ENCODE measurements around the gene P2RX4. TPM values are rescaled to one million over a fixed set of nuclear protein-coding genes. Genes with fewer than 3 reads are reported as not detected.

The P2RX4 gene
- total RNA-seq, 1 donor from 2014 or later: 26.5 TPM

- Histone ChIP-seq H3K27ac (no peak overlapping the region), H3K36me3 (peaks cover 0 to 5% of the 10 kb centered on the region in 2 donors), H3K4me1 (no peaks in the 10 kb centered on the region), H3K27me3 (no peaks in the 10 kb centered on the region), H3K4me3 (no peak overlapping the region), H3K9me3 (no peaks in the 10 kb centered on the region)
- TF ChIP-seq CTCF (IDR thresholded peaks at IDR 0.05) (no peak), POLR2A (IDR thresholded peaks at IDR 0.05) (no peak), POLR2AphosphoS5 (IDR thresholded peaks at IDR 0.05; ENCODE audit: insufficient read depth in 1 of 2, low read depth in 1 of 2) (no peak)
- intact Hi-C loops (cut with DNase I): no loop called here
- no peak for DNase-seq (ENCODE audit: extremely low spot score in 2 of 2)
Measured at GRCh38 chr12:121184425-121184824, 25.5 kb upstream of the P2RX4 start.

- Histone ChIP-seq H3K4me3 (no peak overlapping the region), H3K36me3 (peaks cover 0 to 5% of the 10 kb centered on the region in 2 donors), H3K27ac (no peak overlapping the region), H3K9me3 (no peaks in the 10 kb centered on the region), H3K27me3 (no peaks in the 10 kb centered on the region), H3K4me1 (no peaks in the 10 kb centered on the region)
- intact Hi-C loops (cut with DNase I): no loop called here
- no peak for TF ChIP-seq CTCF (IDR thresholded peaks at IDR 0.05)
- no peak for TF ChIP-seq POLR2A (IDR thresholded peaks at IDR 0.05)
- TF ChIP-seq POLR2AphosphoS5 (IDR thresholded peaks at IDR 0.05; ENCODE audit: insufficient read depth in 1 of 2, low read depth in 1 of 2): no peak
- no peak for DNase-seq (ENCODE audit: extremely low spot score in 2 of 2)
Measured at GRCh38 chr12:121184984-121185889, 24.7 kb upstream of the P2RX4 start.

- Histone ChIP-seq H3K4me3 (no peak overlapping the region), H3K9me3 (no peaks in the 10 kb centered on the region), H3K4me1 (peaks cover 6% of the 10 kb centered on the region), H3K36me3 (peaks cover 0 to 5% of the 10 kb centered on the region in 2 donors), H3K27me3 (no peaks in the 10 kb centered on the region), H3K27ac (no peak overlapping the region)
- intact Hi-C loops (cut with DNase I): no loop called here
- no peak for TF ChIP-seq POLR2A (IDR thresholded peaks at IDR 0.05)
- TF ChIP-seq CTCF (IDR thresholded peaks at IDR 0.05): no peak
- no peak for TF ChIP-seq POLR2AphosphoS5 (IDR thresholded peaks at IDR 0.05; ENCODE audit: insufficient read depth in 1 of 2, low read depth in 1 of 2)
- DNase-seq (ENCODE audit: extremely low spot score in 2 of 2): no peak
Measured at GRCh38 chr12:121186826-121187225, 23.1 kb upstream of the P2RX4 start.

GRCh38 chr12:121187501-121187900 lies 22.4 kb upstream of the P2RX4 start:
- intact Hi-C loops (cut with DNase I): no loop called here
- Histone ChIP-seq H3K27me3 (no peaks in the 10 kb centered on the region), H3K4me3 (no peak overlapping the region), H3K4me1 (peaks cover 6% of the 10 kb centered on the region), H3K9me3 (no peaks in the 10 kb centered on the region), H3K36me3 (peaks cover 0 to 5% of the 10 kb centered on the region in 2 donors), H3K27ac (no peak overlapping the region)
- TF ChIP-seq CTCF (IDR thresholded peaks at IDR 0.05) (no peak), POLR2AphosphoS5 (IDR thresholded peaks at IDR 0.05; ENCODE audit: insufficient read depth in 1 of 2, low read depth in 1 of 2) (no peak), POLR2A (IDR thresholded peaks at IDR 0.05) (no peak)
- no peak for DNase-seq (ENCODE audit: extremely low spot score in 2 of 2)

GRCh38 chr12:121188227-121188626 lies 21.7 kb upstream of the P2RX4 start:
- no peaks in the 10 kb centered on the region for H3K27me3 ChIP-seq
- H3K27ac ChIP-seq: no peak overlapping the region
- TF ChIP-seq POLR2AphosphoS5 (IDR thresholded peaks at IDR 0.05; ENCODE audit: insufficient read depth in 1 of 2, low read depth in 1 of 2) (no peak), POLR2A (IDR thresholded peaks at IDR 0.05) (no peak), CTCF (IDR thresholded peaks at IDR 0.05) (no peak)
- no peak for DNase-seq (ENCODE audit: extremely low spot score in 2 of 2)
- peaks cover 6% of the 10 kb centered on the region for H3K4me1 ChIP-seq
- H3K9me3 ChIP-seq: no peaks in the 10 kb centered on the region
- intact Hi-C loops (cut with DNase I): no loop called here
- no peak overlapping the region for H3K4me3 ChIP-seq
- H3K36me3 ChIP-seq: peaks cover 0 to 5% of the 10 kb centered on the region in 2 donors
